MM.1S (cell line): ENCODE measurements around the gene AMTN.

Experiments
- CTCF ChIP-seq: fragments of 300-600 bp; sonication (generic); IDR thresholded peaks from 2 replicates; pipeline ENCODE4 v1.5.1; 2016; ENCODE audit warnings: antibody characterized with exemption, low read length, mixed read lengths
- EZH2 ChIP-seq: fragments of 300-600 bp; sonication (generic); optimal IDR thresholded peaks from 2 replicates; pipeline ENCODE3; 2017; ENCODE audit warnings: low read depth, mild to moderate bottlenecking, antibody characterized with exemption, low read length, mixed read lengths

DNA sequence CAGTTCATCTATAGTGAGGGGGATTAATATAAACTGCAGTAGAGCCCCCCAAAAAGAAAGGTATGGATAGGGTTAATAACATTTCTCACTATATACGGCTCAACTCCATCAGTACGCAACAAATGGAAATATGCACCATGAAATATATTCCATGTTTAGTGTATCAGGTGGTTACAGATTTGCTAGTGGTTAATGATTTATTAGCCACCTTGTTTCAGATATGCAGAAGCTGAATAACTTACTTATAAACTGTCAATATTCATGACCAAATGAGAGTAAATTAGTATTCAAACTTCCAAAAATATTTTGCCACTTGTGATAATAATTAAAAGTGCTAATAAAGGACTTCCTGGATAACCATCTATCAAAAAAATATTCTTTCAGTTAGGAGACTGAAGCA lies 14.8 kb downstream of the AMTN start:
- no peak for TF ChIP-seq EZH2
- TF ChIP-seq CTCF: no peak
